ENCODE measurements around the gene ENOX1. TPM values are rescaled to one million over a fixed set of nuclear protein-coding genes. Genes with fewer than 3 reads are reported as not detected.

ENOX1 gene
- total and polyA plus RNA-seq, 2 of the 8 experiments (the other 6 are each of a cell fraction or from before 2014, with no cell fraction given) = 0.23 to 0.37 TPM

GRCh38 chr13:43265028-43265427 lies 521.7 kb downstream of the ENOX1 start (continued):
- TF ChIP-seq CHD7 (IDR thresholded peaks at IDR 0.05; ENCODE audit: insufficient replicate concordance, low read length) (no peak), RFX5 (IDR thresholded peaks at IDR 0.05; ENCODE audit: borderline replicate concordance, low read depth, low read length) (no peak), KDM4A (IDR thresholded peaks at IDR 0.05; ENCODE audit: low read depth, low read length, severe bottlenecking) (no peak), TBP (IDR thresholded peaks at IDR 0.05; ENCODE audit: low read depth, low read length) (no peak), CHD1 (IDR thresholded peaks at IDR 0.05; ENCODE audit: low read depth, low read length) (no peak), GTF2F1 (IDR thresholded peaks at IDR 0.05; ENCODE audit: borderline replicate concordance, low read depth, low read length) (no peak), SP4 (IDR thresholded peaks at IDR 0.05; ENCODE audit: low read length) (no peak), NANOG (IDR thresholded peaks at IDR 0.05; ENCODE audit: insufficient read depth, low read depth, low read length, poor library complexity, severe bottlenecking) (no peak), EZH2 (IDR thresholded peaks at IDR 0.05; ENCODE audit: low read depth, low read length, severe bottlenecking) (no peak), YY1 (IDR thresholded peaks at IDR 0.05; ENCODE audit: low read depth, low read length) (no peak), RAD21 (IDR thresholded peaks at IDR 0.05 in 1 of 2, conservative IDR thresholded peaks at IDR 0.05 in 1 of 2; ENCODE audit: low read depth in 2 of 2, low read length in 2 of 2) (no peak)

Measured in H1 (cell line).